A673 (cell line): ENCODE results near the gene ARHGAP12.

ENCODE experiments used
- CTCF ChIP-seq: fragments of 300-800, 200-600 bp; sonication (generic); conservative IDR thresholded peaks from 2 replicates; pipeline ENCODE4 v1.5.1; 2017; ENCODE audit warnings: low read depth, mild to moderate bottlenecking, antibody characterized with exemption, low read length, moderate library complexity, mixed read lengths
- EZH2 ChIP-seq: fragments of 200-600 bp; sonication (generic); IDR thresholded peaks from 2 replicates; pipeline ENCODE4 v1.6.1; 2017; ENCODE audit warnings: borderline replicate concordance, low read depth, mild to moderate bottlenecking, mixed read lengths, antibody characterized with exemption, low read length; ENCODE audit not compliant: poor library complexity, severe bottlenecking

DNA sequence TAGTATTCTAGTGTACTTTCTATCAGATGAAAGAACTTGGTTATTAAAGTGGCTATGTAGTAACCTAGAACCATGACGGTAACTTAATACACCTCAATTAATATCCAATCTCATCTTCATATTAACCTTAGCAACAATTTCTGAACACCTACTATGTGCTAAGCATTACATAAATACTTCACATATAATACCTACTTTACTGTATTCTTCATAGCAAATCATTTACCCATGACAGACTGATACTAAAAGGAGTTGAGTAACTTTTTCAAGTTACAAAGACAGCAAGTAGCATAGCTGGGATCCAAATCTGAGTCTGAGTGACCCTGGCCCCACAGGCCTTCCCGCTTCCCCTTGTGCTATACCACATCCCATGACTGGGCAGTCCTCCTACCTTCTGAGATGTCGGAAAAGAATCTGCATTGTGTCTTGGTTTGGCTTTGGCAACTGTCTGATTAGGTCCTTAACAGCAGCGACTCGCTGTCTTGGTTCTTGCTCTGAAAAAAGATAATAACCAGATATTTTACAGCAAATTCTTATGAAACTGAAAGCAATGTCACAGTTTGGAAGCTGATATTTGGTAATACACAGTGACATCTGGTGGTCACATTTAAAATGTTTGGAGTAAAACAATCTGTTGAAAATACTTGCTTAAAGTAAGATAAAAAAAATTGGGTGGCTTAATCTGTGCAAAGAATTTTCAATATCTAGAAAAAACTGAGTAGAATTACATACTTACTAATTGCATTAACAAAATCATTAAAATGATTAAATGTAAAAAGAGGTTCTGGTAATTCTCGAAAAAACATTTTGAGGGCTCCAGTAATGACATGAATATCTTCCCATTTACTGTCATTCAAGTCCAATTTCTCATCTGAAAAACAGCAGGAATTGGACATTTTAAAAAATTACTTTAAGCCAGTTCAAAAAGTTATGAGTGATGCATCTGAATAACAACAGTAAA is 120.1 kb downstream of the ARHGAP12 start:
- TF ChIP-seq CTCF = peak; percentile 67
- no peak for TF ChIP-seq EZH2
